Neural cell (in vitro differentiated cells): ENCODE results near the gene TPI1.

ENCODE experiments used
- EP300 ChIP-seq: fragments of 450-650 bp; conservative IDR thresholded peaks from 2 replicates; pipeline ENCODE4 v1.6.1; 2014; ENCODE audit warnings: antibody characterized with exemption, mild to moderate bottlenecking, moderate library complexity; ENCODE audit not compliant: poor library complexity, severe bottlenecking
- EZH2 ChIP-seq: fragments of 200-600, 300-800 bp; shearing (Covaris generic), sonication (generic); IDR thresholded peaks from 2 replicates; pipeline ENCODE4 v1.6.1; 2014; ENCODE audit warnings: antibody characterized with exemption, low read length, borderline replicate concordance, mild to moderate bottlenecking; ENCODE audit not compliant: insufficient read depth, poor library complexity, severe bottlenecking
- MXI1 ChIP-seq: fragments of 450-650 bp; conservative IDR thresholded peaks from 2 replicates; pipeline ENCODE4 v1.6.1; 2014; ENCODE audit warnings: antibody characterized with exemption, mild to moderate bottlenecking; ENCODE audit not compliant: poor library complexity, severe bottlenecking
- POLR2AphosphoS5 ChIP-seq: IDR thresholded peaks from 2 replicates; pipeline ENCODE4 v1.6.1; 2012
- RAD21 ChIP-seq: fragments of 450-650 bp; conservative IDR thresholded peaks from 2 replicates; pipeline ENCODE4 v1.6.1; 2014; ENCODE audit warnings: antibody characterized with exemption, mild to moderate bottlenecking, moderate library complexity
- REST ChIP-seq: IDR thresholded peaks from 2 replicates; pipeline ENCODE4 v1.6.1; 2012; ENCODE audit warnings: borderline replicate concordance
- SMC3 ChIP-seq: fragments of 450-650 bp; conservative IDR thresholded peaks from 2 replicates; pipeline ENCODE4 v1.6.1; 2014; ENCODE audit warnings: antibody characterized with exemption, mild to moderate bottlenecking, moderate library complexity; ENCODE audit not compliant: poor library complexity
- TAF1 ChIP-seq: IDR thresholded peaks from 2 replicates; pipeline ENCODE4 v1.6.1; 2012; ENCODE audit warnings: low read depth
- TF ChIP-seq, protein P1 (sequence below): fragments of 450-650 bp; IDR thresholded peaks from 2 replicates; pipeline ENCODE4 v1.5.1; 2014; ENCODE audit warnings: antibody characterized with exemption, mild to moderate bottlenecking, moderate library complexity; ENCODE audit not compliant: poor library complexity, severe bottlenecking

- TF ChIP-seq, protein P1, sequence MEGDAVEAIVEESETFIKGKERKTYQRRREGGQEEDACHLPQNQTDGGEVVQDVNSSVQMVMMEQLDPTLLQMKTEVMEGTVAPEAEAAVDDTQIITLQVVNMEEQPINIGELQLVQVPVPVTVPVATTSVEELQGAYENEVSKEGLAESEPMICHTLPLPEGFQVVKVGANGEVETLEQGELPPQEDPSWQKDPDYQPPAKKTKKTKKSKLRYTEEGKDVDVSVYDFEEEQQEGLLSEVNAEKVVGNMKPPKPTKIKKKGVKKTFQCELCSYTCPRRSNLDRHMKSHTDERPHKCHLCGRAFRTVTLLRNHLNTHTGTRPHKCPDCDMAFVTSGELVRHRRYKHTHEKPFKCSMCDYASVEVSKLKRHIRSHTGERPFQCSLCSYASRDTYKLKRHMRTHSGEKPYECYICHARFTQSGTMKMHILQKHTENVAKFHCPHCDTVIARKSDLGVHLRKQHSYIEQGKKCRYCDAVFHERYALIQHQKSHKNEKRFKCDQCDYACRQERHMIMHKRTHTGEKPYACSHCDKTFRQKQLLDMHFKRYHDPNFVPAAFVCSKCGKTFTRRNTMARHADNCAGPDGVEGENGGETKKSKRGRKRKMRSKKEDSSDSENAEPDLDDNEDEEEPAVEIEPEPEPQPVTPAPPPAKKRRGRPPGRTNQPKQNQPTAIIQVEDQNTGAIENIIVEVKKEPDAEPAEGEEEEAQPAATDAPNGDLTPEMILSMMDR, result no peak
- TF ChIP-seq EZH2 (no peak), POLR2AphosphoS5 (no peak), MXI1 (no peak), RAD21 (no peak), EP300 (no peak), REST (no peak), TAF1 (no peak), SMC3 (no peak)
Measured at GRCh38 chr12:6822426-6823135, 44.8 kb upstream of the TPI1 start.
